OCI-LY1 (cell line): Measurements from ENCODE around the gene IFITM5.

ENCODE experiments used
- H2AFZ ChIP-seq: fragments of 200-600 bp; sonication (generic), shearing (Covaris generic); 2 replicates; pipeline ENCODE4 v1.6.0; 2014; ENCODE audit warnings: antibody characterized with exemption, mild to moderate bottlenecking, low read length
- H3F3A ChIP-seq: fragments of 200-600 bp; sonication (generic), shearing (Covaris generic); 2 replicates; pipeline ENCODE4 v1.6.0; 2014; ENCODE audit warnings: mild to moderate bottlenecking, antibody characterized with exemption, low read length, moderate library complexity; ENCODE audit not compliant: insufficient read depth
- H3K27ac ChIP-seq: fragments of 200-600 bp; sonication (generic); 2 replicates; pipeline ENCODE4 v1.5.1; 2014; ENCODE audit warnings: low read length, mixed run types, mild to moderate bottlenecking, low read depth; ENCODE audit not compliant: poor library complexity, severe bottlenecking
- H3K27me3 ChIP-seq: fragments of 200-600 bp; sonication (generic); 2 replicates; pipeline ENCODE4 v1.6.0; 2014; ENCODE audit warnings: antibody characterized with exemption, mild to moderate bottlenecking, low read length, moderate library complexity; ENCODE audit not compliant: insufficient read depth
- H3K36me3 ChIP-seq: fragments of 200-600 bp; sonication (generic); 2 replicates; pipeline ENCODE4 v1.6.1; 2014; ENCODE audit warnings: mild to moderate bottlenecking, antibody characterized with exemption, low read length, moderate library complexity, mixed read lengths; ENCODE audit not compliant: insufficient read depth
- H3K4me1 ChIP-seq: fragments of 200-600 bp; sonication (generic); 2 replicates; pipeline ENCODE4 v1.5.1; 2014; ENCODE audit warnings: mild to moderate bottlenecking, low read length, moderate library complexity; ENCODE audit not compliant: insufficient read depth, severe bottlenecking
- H3K4me2 ChIP-seq: fragments of 200-600 bp; sonication (generic), shearing (Covaris generic); 2 replicates; pipeline ENCODE4 v1.6.1; 2014; ENCODE audit warnings: low read length
- H3K4me3 ChIP-seq: fragments of 200-600 bp; sonication (generic); 2 replicates; pipeline ENCODE4 v1.5.1; 2014; ENCODE audit warnings: low read length, low read depth, mild to moderate bottlenecking, mixed read lengths; ENCODE audit not compliant: poor library complexity, severe bottlenecking
- H3K79me2 ChIP-seq: fragments of 200-600 bp; shearing (Covaris generic); 2 replicates; pipeline ENCODE4 v1.6.1; 2016; ENCODE audit warnings: mixed run types, low read length, mixed read lengths; ENCODE audit not compliant: insufficient read depth
- H3K9ac ChIP-seq: fragments of 200-600 bp; sonication (generic), shearing (Covaris generic); 2 replicates; pipeline ENCODE4 v1.6.1; 2014; ENCODE audit warnings: mild to moderate bottlenecking, low read length, mixed read lengths
- H3K9me2 ChIP-seq: fragments of 200-600 bp; sonication (generic), shearing (Covaris generic); 2 replicates; pipeline ENCODE4 v1.6.1; 2014; ENCODE audit warnings: low read depth, mild to moderate bottlenecking, low read length, mixed read lengths
- H3K9me3 ChIP-seq: fragments of 200-600 bp; shearing (Covaris generic); 2 replicates; pipeline ENCODE4 v1.6.1; 2014; ENCODE audit warnings: low read length, mixed read lengths
- H4K20me1 ChIP-seq: fragments of 200-600 bp; sonication (generic), shearing (Covaris generic); 2 replicates; pipeline ENCODE4 v1.6.0; 2016; ENCODE audit warnings: mild to moderate bottlenecking, low read length; ENCODE audit not compliant: insufficient read depth
- EZH2 ChIP-seq: fragments of 200-600 bp; sonication (generic), shearing (Covaris generic); IDR thresholded peaks from 2 replicates; pipeline ENCODE4 v1.8.0; 2017; ENCODE audit warnings: borderline replicate concordance, mixed run types, mild to moderate bottlenecking, antibody characterized with exemption, low read length, moderate library complexity, mixed read lengths
- TF ChIP-seq, protein P1 (sequence below): fragments of 200-600 bp; sonication (generic), shearing (Covaris generic); IDR thresholded peaks from 2 replicates; pipeline ENCODE4 v1.5.1; 2017; ENCODE audit warnings: mild to moderate bottlenecking, antibody characterized with exemption, low read length, moderate library complexity, mixed read lengths

IFITM5 gene

DNA sequence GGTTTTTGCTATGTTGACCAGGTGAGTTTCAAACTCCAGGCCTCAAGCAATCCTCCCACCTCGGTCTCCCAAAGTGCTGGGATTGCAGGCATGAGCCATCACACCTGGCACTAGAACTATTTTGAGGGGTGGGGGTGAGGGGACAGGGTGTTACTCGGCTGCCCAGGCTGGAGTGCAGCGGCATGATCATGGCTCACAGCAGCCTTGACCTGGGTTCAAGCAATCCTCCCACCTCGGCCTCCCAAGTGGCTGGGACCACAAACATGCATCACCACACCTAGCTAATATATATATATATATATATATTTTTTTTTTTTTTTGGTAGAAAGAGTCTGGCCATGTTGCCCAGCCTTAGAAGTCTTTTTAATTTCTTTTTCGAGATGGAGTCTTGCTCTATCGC lies 38.4 kb upstream of the IFITM5 start:
- peaks cover 2% of the 10 kb centered on the region; the same call in 1 of the 2 replicates for H3K27me3 ChIP-seq

DNA sequence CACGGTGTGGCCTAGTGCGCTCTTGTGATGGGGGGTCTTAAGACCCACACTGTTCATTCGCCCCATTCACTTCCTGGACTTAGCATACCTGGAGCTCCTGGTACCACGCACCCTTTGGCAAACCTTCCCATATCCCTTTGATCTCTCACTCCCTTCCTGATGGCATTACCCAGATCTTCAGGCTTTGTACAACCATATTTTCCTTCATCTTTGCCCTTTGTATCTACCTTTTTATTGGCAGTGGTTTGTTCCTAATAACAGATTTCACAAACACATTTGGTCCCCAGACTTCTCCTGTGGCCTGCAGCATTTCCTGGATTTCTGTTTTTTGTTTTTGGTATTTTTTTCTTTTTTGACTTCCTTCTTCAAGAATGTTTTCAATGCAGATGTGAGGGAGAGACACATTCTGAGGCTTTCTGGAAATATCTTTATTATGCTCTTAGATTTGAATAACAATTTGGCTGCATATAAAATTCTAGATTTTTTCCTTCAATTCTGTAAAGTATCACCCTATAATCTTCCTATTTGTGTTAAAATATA lies 37.4 kb upstream of the IFITM5 start:
- H3K36me3 ChIP-seq, result peaks cover 5% of the 10 kb centered on the region; the same call in 1 of the 2 replicates
- H3F3A ChIP-seq, result no peaks in the 10 kb centered on the region
- no peak overlapping the region for H2AFZ ChIP-seq
- no peaks in the 10 kb centered on the region for H4K20me1 ChIP-seq
- no peak overlapping the region for H3K4me2 ChIP-seq
- H3K4me1 ChIP-seq, result peaks cover 33% of the 10 kb centered on the region
- H3K27ac ChIP-seq, result peak overlapping the region; percentile 30
- no peaks in the 10 kb centered on the region for H3K79me2 ChIP-seq
- H3K4me3 ChIP-seq, result no peak overlapping the region
- no peak for TF ChIP-seq EZH2
- TF ChIP-seq, protein P1, sequence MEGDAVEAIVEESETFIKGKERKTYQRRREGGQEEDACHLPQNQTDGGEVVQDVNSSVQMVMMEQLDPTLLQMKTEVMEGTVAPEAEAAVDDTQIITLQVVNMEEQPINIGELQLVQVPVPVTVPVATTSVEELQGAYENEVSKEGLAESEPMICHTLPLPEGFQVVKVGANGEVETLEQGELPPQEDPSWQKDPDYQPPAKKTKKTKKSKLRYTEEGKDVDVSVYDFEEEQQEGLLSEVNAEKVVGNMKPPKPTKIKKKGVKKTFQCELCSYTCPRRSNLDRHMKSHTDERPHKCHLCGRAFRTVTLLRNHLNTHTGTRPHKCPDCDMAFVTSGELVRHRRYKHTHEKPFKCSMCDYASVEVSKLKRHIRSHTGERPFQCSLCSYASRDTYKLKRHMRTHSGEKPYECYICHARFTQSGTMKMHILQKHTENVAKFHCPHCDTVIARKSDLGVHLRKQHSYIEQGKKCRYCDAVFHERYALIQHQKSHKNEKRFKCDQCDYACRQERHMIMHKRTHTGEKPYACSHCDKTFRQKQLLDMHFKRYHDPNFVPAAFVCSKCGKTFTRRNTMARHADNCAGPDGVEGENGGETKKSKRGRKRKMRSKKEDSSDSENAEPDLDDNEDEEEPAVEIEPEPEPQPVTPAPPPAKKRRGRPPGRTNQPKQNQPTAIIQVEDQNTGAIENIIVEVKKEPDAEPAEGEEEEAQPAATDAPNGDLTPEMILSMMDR, result no peak
- H3K27me3 ChIP-seq, result peaks cover 3% of the 10 kb centered on the region; the same call in 1 of the 2 replicates
- no peaks in the 10 kb centered on the region for H3K9me2 ChIP-seq
- H3K9ac ChIP-seq, result no peak overlapping the region
- peaks cover 8% of the 10 kb centered on the region; the same call in 1 of the 2 replicates for H3K9me3 ChIP-seq

More for the DNA sequence above, 38.4 kb upstream of the IFITM5 start:
- H4K20me1 ChIP-seq, result no peaks in the 10 kb centered on the region
- no peak overlapping the region for H3K9ac ChIP-seq
- H3F3A ChIP-seq, result no peaks in the 10 kb centered on the region
- peaks cover 5% of the 10 kb centered on the region; the same call in 1 of the 2 replicates for H3K36me3 ChIP-seq
- TF ChIP-seq, protein P1, result no peak
- TF ChIP-seq EZH2, result no peak
- peaks cover 5% of the 10 kb centered on the region; the same call in 1 of the 2 replicates for H3K9me3 ChIP-seq
- no peak overlapping the region for H2AFZ ChIP-seq
- no peaks in the 10 kb centered on the region for H3K79me2 ChIP-seq
- H3K9me2 ChIP-seq, result no peaks in the 10 kb centered on the region
- H3K4me1 ChIP-seq, result peaks cover 31% of the 10 kb centered on the region
- no peak overlapping the region for H3K4me3 ChIP-seq
- H3K4me2 ChIP-seq, result no peak overlapping the region
- H3K27ac ChIP-seq, result no peak overlapping the region

DNA sequence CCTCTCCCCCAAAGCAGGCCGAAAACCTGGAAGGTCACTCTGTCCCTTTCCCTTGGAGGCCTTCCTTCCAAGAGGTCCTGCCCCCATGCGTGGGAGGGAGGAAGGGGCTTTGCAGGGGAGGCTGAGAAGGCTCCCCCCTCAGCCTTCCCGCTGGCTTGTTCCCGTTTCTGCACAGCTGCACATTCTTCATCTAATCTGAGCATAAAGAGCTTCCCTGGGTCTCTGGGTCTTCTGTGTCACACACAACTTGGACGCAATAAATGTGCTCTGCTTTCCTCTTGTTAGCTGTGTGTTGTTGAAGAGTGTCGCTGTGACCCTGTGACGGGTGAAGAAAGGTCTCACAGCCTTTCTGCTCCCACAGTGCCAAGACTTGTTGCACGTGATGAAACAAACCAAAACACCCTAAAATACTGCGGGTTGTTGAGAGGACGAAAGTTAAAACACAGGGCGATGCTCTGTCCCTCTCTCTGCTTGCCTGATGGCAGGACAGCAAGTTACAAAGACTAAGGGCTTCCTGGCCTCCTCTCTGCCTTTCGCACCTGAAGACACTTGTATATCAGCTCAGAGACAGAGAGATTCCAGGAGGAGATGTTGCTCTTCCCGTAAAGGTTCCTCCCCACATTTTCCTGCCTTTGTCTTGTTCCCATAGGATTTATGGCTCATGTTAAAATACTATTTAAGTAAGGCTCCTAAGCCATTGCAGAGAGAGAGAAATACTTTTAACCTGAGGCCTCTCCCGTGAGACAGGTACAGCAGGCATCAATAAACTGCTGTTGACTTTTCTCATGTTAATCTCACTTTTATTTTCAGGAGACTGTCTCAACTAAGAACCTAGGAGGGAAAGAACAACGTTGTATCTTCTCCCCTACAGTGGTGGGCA lies 36.7 kb upstream of the IFITM5 start:
- no peak overlapping the region for H3K4me2 ChIP-seq
- H3K79me2 ChIP-seq, result no peaks in the 10 kb centered on the region
- no peak for TF ChIP-seq EZH2
- no peaks in the 10 kb centered on the region for H4K20me1 ChIP-seq
- H3K9me2 ChIP-seq, result no peaks in the 10 kb centered on the region
- H3F3A ChIP-seq, result no peaks in the 10 kb centered on the region
- peaks cover 33% of the 10 kb centered on the region for H3K4me1 ChIP-seq
- peaks cover 8% of the 10 kb centered on the region; the same call in 1 of the 2 replicates for H3K9me3 ChIP-seq
- H3K4me3 ChIP-seq, result no peak overlapping the region
- H3K27ac ChIP-seq, result peak overlapping the region; percentile 30
- H3K36me3 ChIP-seq, result peaks cover 5% of the 10 kb centered on the region; the same call in 1 of the 2 replicates
- H3K9ac ChIP-seq, result no peak overlapping the region
- H2AFZ ChIP-seq, result no peak overlapping the region
- H3K27me3 ChIP-seq, result peaks cover 3% of the 10 kb centered on the region; the same call in 1 of the 2 replicates
